ENCODE measurements around the gene TMEM33.

- TF ChIP-seq CTCF (IDR thresholded peaks at IDR 0.05) (no peak), POLR2A (IDR thresholded peaks at IDR 0.05) (no peak)
Measured at GRCh38 chr4:41969671-41970070, 34.4 kb downstream of the TMEM33 start.

Data from Peyer's patch (tissue), 4 donors.